ENCODE results near the gene PCIF1.
"Not testable (repeated sequence)": the region's sequence is repeated elsewhere in the genome, so short reads cannot be mapped to it uniquely, and the experiment has no call there.

DNA sequence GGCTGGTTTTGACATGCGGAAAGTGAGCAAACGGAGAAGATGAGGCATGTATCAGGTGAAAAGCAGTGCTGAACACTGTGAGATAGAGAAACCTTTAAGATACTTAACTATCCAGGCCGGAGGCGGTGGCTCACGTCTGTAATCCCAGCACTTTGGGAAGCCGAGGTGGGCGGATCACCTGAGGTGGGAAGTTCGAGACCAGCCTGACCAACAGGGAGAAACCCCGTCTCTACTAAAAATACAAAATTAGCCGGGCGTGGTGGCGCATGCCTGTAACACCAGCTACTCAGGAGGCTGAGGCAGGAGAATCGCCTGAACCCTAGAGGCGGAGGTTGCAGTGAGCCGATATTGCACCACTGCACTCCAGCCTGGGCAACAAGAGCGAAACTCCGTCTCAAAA, 2.8 kb upstream of the PCIF1 start:
- TF ChIP-seq, protein P1, sequence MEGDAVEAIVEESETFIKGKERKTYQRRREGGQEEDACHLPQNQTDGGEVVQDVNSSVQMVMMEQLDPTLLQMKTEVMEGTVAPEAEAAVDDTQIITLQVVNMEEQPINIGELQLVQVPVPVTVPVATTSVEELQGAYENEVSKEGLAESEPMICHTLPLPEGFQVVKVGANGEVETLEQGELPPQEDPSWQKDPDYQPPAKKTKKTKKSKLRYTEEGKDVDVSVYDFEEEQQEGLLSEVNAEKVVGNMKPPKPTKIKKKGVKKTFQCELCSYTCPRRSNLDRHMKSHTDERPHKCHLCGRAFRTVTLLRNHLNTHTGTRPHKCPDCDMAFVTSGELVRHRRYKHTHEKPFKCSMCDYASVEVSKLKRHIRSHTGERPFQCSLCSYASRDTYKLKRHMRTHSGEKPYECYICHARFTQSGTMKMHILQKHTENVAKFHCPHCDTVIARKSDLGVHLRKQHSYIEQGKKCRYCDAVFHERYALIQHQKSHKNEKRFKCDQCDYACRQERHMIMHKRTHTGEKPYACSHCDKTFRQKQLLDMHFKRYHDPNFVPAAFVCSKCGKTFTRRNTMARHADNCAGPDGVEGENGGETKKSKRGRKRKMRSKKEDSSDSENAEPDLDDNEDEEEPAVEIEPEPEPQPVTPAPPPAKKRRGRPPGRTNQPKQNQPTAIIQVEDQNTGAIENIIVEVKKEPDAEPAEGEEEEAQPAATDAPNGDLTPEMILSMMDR (IDR thresholded peaks at IDR 0.05): not testable (repeated sequence)
- TF ChIP-seq POLR2A (IDR thresholded peaks at IDR 0.05): not testable (repeated sequence)
